RCC 7860 (cell line): ENCODE results near the gene MYO18B.

Source experiments
- DNase-seq: peaks from one replicate; pipeline ENCODE4 v3.0.0-alpha.2; 2015; ENCODE audit warnings: low spot score
- FAIRE-seq: peaks from 2 replicates; lab custom pipeline; 2012; peaks lifted over from hg19 to GRCh38; lab: Jason Lieb, UNC

Gene MYO18B

GRCh38 chr22:26068571-26068970 lies 326.6 kb downstream of the MYO18B start:
- FAIRE-seq = no peak

GRCh38 chr22:26072621-26073020 lies 330.6 kb downstream of the MYO18B start:
- FAIRE-seq (no peak), DNase-seq (no peak)

More at GRCh38 chr22:26068571-26068970, 326.6 kb downstream of the MYO18B start:
- no peak for DNase-seq

- no peak for FAIRE-seq
These were observed 333.3 kb downstream of the MYO18B start for GRCh38 chr22:26075251-26075650.

GRCh38 chr22:26079009-26079408 lies 337.0 kb downstream of the MYO18B start:
- DNase-seq = no peak
- no peak for FAIRE-seq

More at GRCh38 chr22:26075251-26075650, 333.3 kb downstream of the MYO18B start:
- DNase-seq = no peak
